Measurements from ENCODE around the gene PCSK6. TPM values are rescaled to one million over a fixed set of nuclear protein-coding genes. Genes with fewer than 3 reads are reported as not detected.

Gene PCSK6
- total RNA-seq, 1 experiment from 2014 or later = 26.3 TPM

DNA sequence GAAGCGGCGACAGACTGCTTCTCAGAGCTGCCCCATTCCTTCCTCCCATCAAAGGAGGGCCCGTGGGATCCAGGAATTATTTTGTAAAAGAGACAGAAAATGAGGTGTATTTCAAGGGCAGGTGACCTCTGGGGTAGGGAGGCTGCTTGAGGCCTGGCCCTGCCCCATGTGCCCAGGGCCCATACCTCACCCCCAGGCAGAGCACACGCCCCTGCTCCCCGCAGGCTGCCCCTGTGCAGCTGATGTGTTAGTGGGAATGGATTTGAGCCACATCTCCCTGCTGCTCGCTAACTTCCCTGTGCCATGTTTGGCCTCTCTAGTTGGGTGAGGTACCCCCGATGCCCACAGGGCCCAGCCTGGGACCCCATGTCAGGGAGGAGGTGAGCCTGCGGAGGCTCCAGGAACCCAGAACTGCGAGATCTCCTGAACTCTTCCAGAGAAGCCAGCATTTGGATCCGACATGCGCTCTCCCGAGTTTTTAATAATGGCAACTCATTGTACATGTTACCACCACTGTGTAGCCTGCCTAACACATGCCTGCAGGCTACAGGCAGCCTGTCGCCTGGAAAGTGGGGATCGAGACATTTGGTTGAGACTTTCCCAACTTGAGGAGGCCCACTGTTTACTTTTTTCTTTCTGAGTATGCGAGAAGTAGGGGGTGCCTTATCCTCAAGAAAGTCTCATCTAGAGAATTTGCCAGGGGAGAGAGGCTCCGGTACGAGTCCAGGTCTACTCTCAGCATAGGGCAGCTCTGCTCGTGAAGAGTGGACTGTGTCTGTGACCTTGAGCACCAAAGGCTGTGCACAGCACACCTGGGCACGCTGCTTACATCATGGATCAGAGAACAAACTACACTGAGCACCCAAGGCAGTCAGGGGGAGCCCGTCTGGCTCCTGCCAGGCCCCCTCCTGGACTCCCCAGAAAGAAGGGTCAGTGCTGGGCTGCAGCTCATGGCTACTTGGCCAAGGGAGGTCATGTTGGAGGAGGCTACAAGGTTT is 36.1 kb downstream of the PCSK6 start:
- no TSS peak for BruUV-seq (replicated peaks)
- Histone ChIP-seq H3K9me3 (ENCODE audit: insufficient read depth, low read depth) (no peaks in the 10 kb centered on the region), H3K36me3 (ENCODE audit: low read depth) (no peaks in the 10 kb centered on the region), H2AFZ (no peak overlapping the region), H3K4me2 (no peak overlapping the region), H3K27me3 (ENCODE audit: insufficient read depth, low read depth) (no peaks in the 10 kb centered on the region), H3K27ac (no peak overlapping the region), H4K20me1 (ENCODE audit: insufficient read depth) (no peaks in the 10 kb centered on the region), H3K4me3 (no peak overlapping the region), H3F3A (ENCODE audit: insufficient read depth, low read depth) (no peaks in the 10 kb centered on the region; the same call in 1 of the 2 replicates), H3K79me2 (ENCODE audit: low read depth) (no peaks in the 10 kb centered on the region; the same call in 1 of the 2 replicates), H3K4me1 (replicated peaks; ENCODE audit: insufficient read depth) (no peaks in the 10 kb centered on the region), H3K9me2 (ENCODE audit: insufficient read depth) (no peaks in the 10 kb centered on the region)
- ChIA-PET POLR2A (ENCODE audit: unreplicated experiment) (no interaction called here), CTCF (no interaction called here)
- intact Hi-C loops (cut with micrococcal nuclease; ENCODE audit: unreplicated experiment) = no loop called here
- TF ChIP-seq, protein P1, sequence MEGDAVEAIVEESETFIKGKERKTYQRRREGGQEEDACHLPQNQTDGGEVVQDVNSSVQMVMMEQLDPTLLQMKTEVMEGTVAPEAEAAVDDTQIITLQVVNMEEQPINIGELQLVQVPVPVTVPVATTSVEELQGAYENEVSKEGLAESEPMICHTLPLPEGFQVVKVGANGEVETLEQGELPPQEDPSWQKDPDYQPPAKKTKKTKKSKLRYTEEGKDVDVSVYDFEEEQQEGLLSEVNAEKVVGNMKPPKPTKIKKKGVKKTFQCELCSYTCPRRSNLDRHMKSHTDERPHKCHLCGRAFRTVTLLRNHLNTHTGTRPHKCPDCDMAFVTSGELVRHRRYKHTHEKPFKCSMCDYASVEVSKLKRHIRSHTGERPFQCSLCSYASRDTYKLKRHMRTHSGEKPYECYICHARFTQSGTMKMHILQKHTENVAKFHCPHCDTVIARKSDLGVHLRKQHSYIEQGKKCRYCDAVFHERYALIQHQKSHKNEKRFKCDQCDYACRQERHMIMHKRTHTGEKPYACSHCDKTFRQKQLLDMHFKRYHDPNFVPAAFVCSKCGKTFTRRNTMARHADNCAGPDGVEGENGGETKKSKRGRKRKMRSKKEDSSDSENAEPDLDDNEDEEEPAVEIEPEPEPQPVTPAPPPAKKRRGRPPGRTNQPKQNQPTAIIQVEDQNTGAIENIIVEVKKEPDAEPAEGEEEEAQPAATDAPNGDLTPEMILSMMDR (conservative IDR thresholded peaks at IDR 0.05) = no peak
- TF ChIP-seq EZH2 (IDR thresholded peaks at IDR 0.05; ENCODE audit: low read depth) = no peak
- DNase-seq = no peak

DNA sequence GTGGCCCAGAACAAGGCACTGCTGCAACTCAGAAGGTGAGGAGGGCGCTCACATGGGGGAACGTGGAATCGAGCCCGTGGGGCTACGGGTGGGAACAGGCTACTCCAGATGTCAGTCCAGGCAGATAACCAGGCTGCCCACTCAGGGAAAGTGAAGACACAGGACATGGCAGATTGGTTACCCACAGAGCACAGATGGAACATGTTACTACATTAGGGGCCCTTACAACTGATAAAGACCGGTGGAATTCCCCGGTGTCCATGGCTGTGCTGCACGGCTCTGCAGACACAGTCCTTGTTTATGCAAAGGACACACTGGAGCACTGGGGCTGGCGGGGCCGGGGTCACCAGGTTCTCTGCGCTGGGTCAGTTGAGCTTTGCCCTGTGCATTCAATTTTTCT is 36.9 kb downstream of the PCSK6 start:
- H3F3A ChIP-seq (ENCODE audit: insufficient read depth, low read depth) = no peaks in the 10 kb centered on the region; the same call in 1 of the 2 replicates
- no peak overlapping the region for H3K4me3 ChIP-seq
- H3K27ac ChIP-seq = no peak overlapping the region
- intact Hi-C loops (cut with micrococcal nuclease; ENCODE audit: unreplicated experiment) = no loop called here
- H3K9me3 ChIP-seq (ENCODE audit: insufficient read depth, low read depth) = no peaks in the 10 kb centered on the region
- no peaks in the 10 kb centered on the region for H4K20me1 ChIP-seq (ENCODE audit: insufficient read depth)
- CTCF ChIA-PET = no interaction called here
- POLR2A ChIA-PET (ENCODE audit: unreplicated experiment) = no interaction called here
- no peaks in the 10 kb centered on the region for H3K9me2 ChIP-seq (ENCODE audit: insufficient read depth)
- TF ChIP-seq EZH2 (IDR thresholded peaks at IDR 0.05; ENCODE audit: low read depth) = no peak
- TF ChIP-seq, protein P1 (conservative IDR thresholded peaks at IDR 0.05) = no peak
- H3K36me3 ChIP-seq (ENCODE audit: low read depth) = no peaks in the 10 kb centered on the region
- no peaks in the 10 kb centered on the region; the same call in 1 of the 2 replicates for H3K79me2 ChIP-seq (ENCODE audit: low read depth)
- H3K4me2 ChIP-seq = no peak overlapping the region
- H3K27me3 ChIP-seq (ENCODE audit: insufficient read depth, low read depth) = no peaks in the 10 kb centered on the region
- no peak for DNase-seq
- no peak overlapping the region for H2AFZ ChIP-seq
- BruUV-seq (replicated peaks) = no TSS peak
- H3K4me1 ChIP-seq (replicated peaks; ENCODE audit: insufficient read depth) = no peaks in the 10 kb centered on the region

DNA sequence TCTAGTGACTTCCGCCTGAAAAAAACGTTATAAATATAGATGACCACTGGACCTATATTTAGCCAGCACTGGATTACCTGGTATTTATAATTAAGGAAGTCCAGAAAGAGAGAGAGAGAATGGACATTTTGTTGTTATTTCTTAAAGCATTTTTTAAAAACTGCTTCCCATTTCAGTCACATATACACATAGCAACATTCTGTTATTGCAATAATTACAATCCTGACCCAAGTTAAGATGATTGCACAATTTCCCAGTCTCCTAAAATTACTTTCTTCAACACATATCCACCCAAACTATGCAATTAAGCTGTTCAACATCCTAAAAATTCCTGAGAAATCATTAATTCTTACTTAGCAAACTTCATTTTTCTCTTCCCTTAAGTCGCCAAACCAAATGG is 37.7 kb downstream of the PCSK6 start:
- no peaks in the 10 kb centered on the region for H3K27me3 ChIP-seq (ENCODE audit: insufficient read depth, low read depth)
- H4K20me1 ChIP-seq (ENCODE audit: insufficient read depth) = no peaks in the 10 kb centered on the region
- H3K4me2 ChIP-seq = no peak overlapping the region
- H3K36me3 ChIP-seq (ENCODE audit: low read depth) = no peaks in the 10 kb centered on the region
- no peak overlapping the region for H3K27ac ChIP-seq
- no peaks in the 10 kb centered on the region for H3F3A ChIP-seq (ENCODE audit: insufficient read depth, low read depth)
- intact Hi-C loops (cut with micrococcal nuclease; ENCODE audit: unreplicated experiment) = no loop called here
- no peak for DNase-seq
- H3K9me2 ChIP-seq (ENCODE audit: insufficient read depth) = no peaks in the 10 kb centered on the region
- POLR2A ChIA-PET (ENCODE audit: unreplicated experiment) = no interaction called here
- no peak overlapping the region for H2AFZ ChIP-seq
- peaks cover 2% of the 10 kb centered on the region; the same call in 1 of the 2 replicates for H3K4me1 ChIP-seq (replicated peaks; ENCODE audit: insufficient read depth)
- H3K79me2 ChIP-seq (ENCODE audit: low read depth) = no peaks in the 10 kb centered on the region
- no peak overlapping the region for H3K4me3 ChIP-seq
- TF ChIP-seq, protein P1 (conservative IDR thresholded peaks at IDR 0.05) = no peak
- no peak for TF ChIP-seq EZH2 (IDR thresholded peaks at IDR 0.05; ENCODE audit: low read depth)
- CTCF ChIA-PET = no interaction called here
- no peaks in the 10 kb centered on the region for H3K9me3 ChIP-seq (ENCODE audit: insufficient read depth, low read depth)
- BruUV-seq (replicated peaks) = no TSS peak
